PC-3 (cell line): ENCODE measurements around the gene PTRHD1. TPM values are rescaled to one million over a fixed set of nuclear protein-coding genes. Genes with fewer than 3 reads are reported as not detected.

Source experiments
- ATAC-seq: fragments of 200-7000 bp; cut with Tn5 transposase; 2 replicates; pipeline ENCODE4 v1.9.1; 2020; ENCODE audit warnings: mild to moderate bottlenecking, moderate library complexity
- BruUV-seq: library from RNA; stranded (reverse); fragments of 400-500 nt; replicated peaks from 2 replicates; lab custom pipeline; 2021; lab: Mats Ljungman, UMichigan
- CTCF ChIA-PET: fragments of 300-600 bp; sonication (Branson Sonifier 250); formaldehyde crosslinking; loops from one replicate; lab custom pipeline; 2022; ENCODE audit warnings: antibody characterized with exemption; lab: Charles Lee
- POLR2A ChIA-PET: fragments of 300-600 bp; sonication (Branson Sonifier 250); formaldehyde crosslinking; loops from one replicate; lab custom pipeline; 2022; ENCODE audit warnings: antibody characterized with exemption; ENCODE audit not compliant: unreplicated experiment; lab: Charles Lee
- DNase-seq: peaks from one replicate; pipeline ENCODE4 v3.0.0-alpha.2; 2015
- H2AFZ ChIP-seq: fragments of 300-600 bp; sonication (generic); 2 replicates; pipeline ENCODE4 v1.6.0; 2016; ENCODE audit warnings: antibody characterized with exemption, low read length
- H3F3A ChIP-seq: fragments of 300-600 bp; sonication (generic); one replicate; pipeline ENCODE4 v1.6.0; 2017; ENCODE audit warnings: antibody characterized with exemption, low read length, control low read depth, mild to moderate bottlenecking; ENCODE audit not compliant: unreplicated experiment
- H3K27ac ChIP-seq: fragments of 300-600 bp; sonication (generic); 2 replicates; pipeline ENCODE4 v1.5.1; 2016; ENCODE audit warnings: mild to moderate bottlenecking, low read length
- H3K27me3 ChIP-seq: fragments of 300-600 bp; sonication (generic); 2 replicates; pipeline ENCODE4 v1.6.1; 2016; ENCODE audit warnings: low read length, mixed read lengths
- H3K36me3 ChIP-seq: fragments of 300-600 bp; sonication (generic); 2 replicates; pipeline ENCODE4 v1.6.1; 2016; ENCODE audit warnings: low read depth, mixed run types, low read length, mixed read lengths
- H3K4me1 ChIP-seq: fragments of 300-600 bp; sonication (generic); 2 replicates; pipeline ENCODE4 v1.5.1; 2016; ENCODE audit warnings: low read length; ENCODE audit not compliant: insufficient read depth
- H3K4me2 ChIP-seq: fragments of 300-600 bp; sonication (generic); 2 replicates; pipeline ENCODE4 v1.6.0; 2016; ENCODE audit warnings: low read length
- H3K4me3 ChIP-seq: fragments of 300-600 bp; sonication (generic); 2 replicates; pipeline ENCODE4 v1.5.1; 2016; ENCODE audit warnings: mild to moderate bottlenecking, low read length, mixed read lengths
- H3K79me2 ChIP-seq: fragments of 300-600 bp; sonication (generic); 2 replicates; pipeline ENCODE4 v1.6.1; 2017; ENCODE audit warnings: low read length, mixed read lengths
- H3K9ac ChIP-seq: fragments of 300-600 bp; sonication (generic); 2 replicates; pipeline ENCODE4 v1.6.0; 2016; ENCODE audit warnings: mild to moderate bottlenecking, low read length
- H3K9me2 ChIP-seq: fragments of 300-600 bp; sonication (generic); replicated peaks from 2 replicates; pipeline ENCODE4 v1.6.1; 2016; ENCODE audit warnings: mixed run types, low read length, mixed read lengths
- H3K9me3 ChIP-seq: fragments of 300-600 bp; sonication (generic); 2 replicates; pipeline ENCODE4 v1.6.1; 2016; ENCODE audit warnings: low read length, mixed read lengths
- H4K20me1 ChIP-seq: fragments of 300-600 bp; sonication (generic); 2 replicates; pipeline ENCODE4 v1.6.1; 2016; ENCODE audit warnings: low read length, mixed read lengths
- CTCF ChIP-seq: fragments of 300-600 bp; sonication (generic); conservative IDR thresholded peaks from 2 replicates; pipeline ENCODE4 v1.5.1; 2017; ENCODE audit warnings: antibody characterized with exemption, low read depth, mild to moderate bottlenecking, low read length
- EZH2 ChIP-seq: fragments of 300-600 bp; sonication (generic); IDR thresholded peaks from one replicate; pipeline ENCODE4 v1.6.1; 2017; ENCODE audit warnings: antibody characterized with exemption, mild to moderate bottlenecking, low read length; ENCODE audit not compliant: unreplicated experiment
- EZH2phosphoT487 ChIP-seq: fragments of 300-600 bp; sonication (generic); IDR thresholded peaks from 2 replicates; pipeline ENCODE4 v1.6.1; 2018; ENCODE audit warnings: mild to moderate bottlenecking, antibody characterized with exemption, low read length, borderline replicate concordance
- intact Hi-C: fragments of 100-400 bp; cut with micrococcal nuclease; formaldehyde crosslinking; loops from 2 replicates; pipeline ENCODE4 v1.9.0; 2023
- total RNA-seq: library from RNA; depleted of rRNA; stranded (reverse); fragments of >200 nt; gene quantifications from 2 replicates; pipeline ENCODE4 v1.2.3, GENCODE V29; 2014

PTRHD1 gene
- total RNA-seq, 1 experiment from 2014 or later, result 68.6 TPM

- Histone ChIP-seq H3K36me3 (peaks cover 48% of the 10 kb centered on the region), H3K4me1 (no peaks in the 10 kb centered on the region), H2AFZ (no peak overlapping the region), H3K27me3 (no peaks in the 10 kb centered on the region), H4K20me1 (no peaks in the 10 kb centered on the region), H3K9me3 (no peaks in the 10 kb centered on the region), H3F3A (no peaks in the 10 kb centered on the region), H3K4me2 (no peak overlapping the region), H3K9me2 (no peaks in the 10 kb centered on the region), H3K79me2 (peaks cover 6% of the 10 kb centered on the region; the same call in 1 of the 2 replicates), H3K9ac (no peak overlapping the region), H3K27ac (no peak overlapping the region), H3K4me3 (no peak overlapping the region)
- no peak for DNase-seq
- intact Hi-C loops, result no loop called here
- ChIA-PET CTCF (interaction anchor here (0.8 kb wide), 1 partner anchor 27 kb away, joined by 11 read pairs; the partner anchor contains the start of genes CENPO and PTRHD1), POLR2A (no interaction called here)
- TF ChIP-seq CTCF (no peak), EZH2 (no peak), EZH2phosphoT487 (no peak)
- ATAC-seq, result no peak
- no TSS peak for BruUV-seq
Observed at GRCh38 chr2:24819442-24820174, 26.4 kb upstream of the PTRHD1 start.

- ChIA-PET CTCF (no interaction called here), POLR2A (no interaction called here)
- Histone ChIP-seq H3K79me2 (peaks cover 14% of the 10 kb centered on the region), H3K9ac (no peak overlapping the region), H3K9me3 (no peaks in the 10 kb centered on the region), H3K36me3 (peaks cover 51% of the 10 kb centered on the region), H3K4me3 (no peak overlapping the region), H3F3A (no peaks in the 10 kb centered on the region), H3K27ac (no peak overlapping the region), H3K4me2 (no peak overlapping the region), H3K9me2 (no peaks in the 10 kb centered on the region), H2AFZ (no peak overlapping the region), H3K4me1 (no peaks in the 10 kb centered on the region), H4K20me1 (0 out of 2 replicates have a peak, but pooled peaks cover 4% of the 10 kb centered on the region), H3K27me3 (no peaks in the 10 kb centered on the region)
- ATAC-seq (no peak), DNase-seq (no peak)
- intact Hi-C loops, result no loop called here
- BruUV-seq, result no TSS peak
- TF ChIP-seq EZH2 (no peak), CTCF (no peak), EZH2phosphoT487 (no peak)
Observed at GRCh38 chr2:24818721-24819167, 25.6 kb upstream of the PTRHD1 start.

- intact Hi-C loops, result no loop called here
- Histone ChIP-seq H3K9me2 (no peaks in the 10 kb centered on the region), H3K4me3 (no peak overlapping the region), H3K4me1 (peaks cover under 1% of the 10 kb centered on the region; the same call in 1 of the 2 replicates), H2AFZ (no peak overlapping the region), H4K20me1 (0 out of 2 replicates have a peak, but pooled peaks cover 4% of the 10 kb centered on the region), H3K4me2 (no peak overlapping the region), H3K36me3 (peaks cover 48% of the 10 kb centered on the region; the same call in 1 of the 2 replicates), H3K9me3 (no peaks in the 10 kb centered on the region), H3K9ac (no peak overlapping the region), H3F3A (no peaks in the 10 kb centered on the region), H3K27me3 (no peaks in the 10 kb centered on the region), H3K27ac (0 out of 2 replicates have a peak overlapping the region, but pooled peaks have one; percentile 2), H3K79me2 (peaks cover 33% of the 10 kb centered on the region)
- TF ChIP-seq EZH2, result no peak
- TF ChIP-seq CTCF, result no peak
- TF ChIP-seq EZH2phosphoT487, result no peak
- POLR2A ChIA-PET, result no interaction called here
- CTCF ChIA-PET, result no interaction called here
- peak; percentile 44 for DNase-seq
- BruUV-seq, result no TSS peak
- peak; percentile 78 for ATAC-seq
Observed at GRCh38 chr2:24816884-24817283, 23.7 kb upstream of the PTRHD1 start.
